Measurements from ENCODE around the gene CRABP2.

DNA sequence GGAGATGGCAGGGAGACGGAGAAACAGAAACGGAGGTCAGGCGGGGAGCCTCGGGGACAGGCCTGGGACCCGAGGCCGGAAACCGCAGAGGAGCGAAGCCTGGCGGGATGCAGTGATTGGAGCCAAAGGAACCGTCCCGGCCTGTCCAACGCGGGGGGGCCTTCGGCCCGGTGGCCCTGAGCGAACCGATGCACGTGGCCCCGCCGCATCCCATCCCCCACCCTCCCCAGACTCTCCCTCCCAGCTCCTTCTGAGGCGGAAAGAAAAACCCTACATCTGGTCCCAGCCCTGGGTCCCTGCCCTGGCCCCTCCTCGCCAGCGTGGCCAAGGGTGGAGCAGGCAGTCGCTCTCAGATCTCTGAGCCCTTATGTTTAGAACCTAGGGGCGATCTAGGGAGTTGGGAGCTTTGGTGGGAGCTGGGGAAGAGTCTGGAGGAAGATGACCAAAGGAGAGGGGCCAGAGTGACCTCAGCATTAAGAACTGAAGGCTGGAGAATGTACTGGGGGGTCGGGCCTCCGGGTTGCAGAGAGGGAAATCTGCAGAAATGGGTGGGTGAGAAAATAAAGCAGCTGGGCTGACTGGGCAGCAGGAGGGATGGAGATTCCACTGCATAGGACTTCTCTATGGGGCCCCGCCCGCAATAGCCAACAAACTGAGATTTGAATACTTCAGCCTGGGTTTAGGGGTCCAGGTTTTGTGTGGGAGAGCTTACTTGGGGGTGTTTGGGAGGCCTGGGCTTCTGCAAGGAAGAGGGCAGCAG, 1.5 kb upstream of the CRABP2 start:
- TF ChIP-seq CTCF (IDR thresholded peaks at IDR 0.05), result no peak
- no peak for TF ChIP-seq ZFX (IDR thresholded peaks at IDR 0.05; ENCODE audit: borderline replicate concordance)

All from 22Rv1 (cell line).